ENCODE measurements around the gene SLC23A1.

SLC23A1 gene

GRCh38 chr5:139383275-139383992, at the start of gene SLC23A1:
Gene SLC23A1 (minus strand): TSS chr5:139383297. CDS start chr5:139383253, 44 bp downstream.
- no peak for TF ChIP-seq CTCF (IDR thresholded peaks at IDR 0.05; ENCODE audit: low read depth, low read length)
- H3K4me3 ChIP-seq (ENCODE audit: low read depth, low read length): no peak within 1 kb of the TSS

GRCh38 chr5:139431706-139432105, 48.6 kb upstream of the SLC23A1 start:
- TF ChIP-seq CTCF (IDR thresholded peaks at IDR 0.05; ENCODE audit: low read depth, low read length): no peak
- no peak overlapping the region for H3K4me3 ChIP-seq (ENCODE audit: low read depth, low read length)

GRCh38 chr5:139430015-139430414, 46.9 kb upstream of the SLC23A1 start:
- no peak for TF ChIP-seq CTCF (IDR thresholded peaks at IDR 0.05; ENCODE audit: low read depth, low read length)
- no peak overlapping the region for H3K4me3 ChIP-seq (ENCODE audit: low read depth, low read length)

- no peak for TF ChIP-seq CTCF (IDR thresholded peaks at IDR 0.05; ENCODE audit: low read depth, low read length)
- no peak overlapping the region for H3K4me3 ChIP-seq (ENCODE audit: low read depth, low read length)
Observed at GRCh38 chr5:139426203-139426885, 43.2 kb upstream of the SLC23A1 start.

GRCh38 chr5:139425497-139425896, 42.4 kb upstream of the SLC23A1 start:
- TF ChIP-seq CTCF (IDR thresholded peaks at IDR 0.05; ENCODE audit: low read depth, low read length): no peak
- H3K4me3 ChIP-seq (ENCODE audit: low read depth, low read length): no peak overlapping the region

GRCh38 chr5:139422307-139422893, 39.3 kb upstream of the SLC23A1 start:
- H3K4me3 ChIP-seq (ENCODE audit: low read depth, low read length): no peak overlapping the region
- TF ChIP-seq CTCF (IDR thresholded peaks at IDR 0.05; ENCODE audit: low read depth, low read length): peak; percentile 68

All from WI38 (cell line).